ENCODE data around the gene CLTA.
"Not testable (repeated sequence)": the region's sequence is repeated elsewhere in the genome, so short reads cannot be mapped to it uniquely, and the experiment has no call there.

CLTA gene

DNA sequence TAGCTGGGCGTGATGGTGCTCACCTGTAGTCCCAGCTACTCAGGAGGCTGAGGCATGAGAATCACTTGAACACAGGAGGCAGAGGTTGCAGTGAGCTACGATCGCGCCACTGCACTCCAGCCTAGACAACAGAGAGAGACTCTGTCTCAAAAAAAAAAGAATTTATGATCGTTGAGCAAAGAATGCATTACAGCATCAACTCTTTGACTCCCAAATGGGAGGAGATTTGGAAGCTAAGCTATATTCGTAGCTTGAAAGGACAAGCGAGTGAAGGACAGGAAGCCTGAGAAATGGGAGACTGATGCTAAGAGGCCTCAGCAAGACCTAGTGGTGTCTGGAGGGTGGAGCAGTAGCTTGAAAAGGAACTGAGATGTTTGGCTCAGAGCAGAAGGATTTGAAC is 31.8 kb upstream of the CLTA start:
- DNase-seq: no peak

- not testable (repeated sequence) for DNase-seq
Observed at GRCh38 chr9:36159509-36159908, 31.2 kb upstream of the CLTA start.

DNA sequence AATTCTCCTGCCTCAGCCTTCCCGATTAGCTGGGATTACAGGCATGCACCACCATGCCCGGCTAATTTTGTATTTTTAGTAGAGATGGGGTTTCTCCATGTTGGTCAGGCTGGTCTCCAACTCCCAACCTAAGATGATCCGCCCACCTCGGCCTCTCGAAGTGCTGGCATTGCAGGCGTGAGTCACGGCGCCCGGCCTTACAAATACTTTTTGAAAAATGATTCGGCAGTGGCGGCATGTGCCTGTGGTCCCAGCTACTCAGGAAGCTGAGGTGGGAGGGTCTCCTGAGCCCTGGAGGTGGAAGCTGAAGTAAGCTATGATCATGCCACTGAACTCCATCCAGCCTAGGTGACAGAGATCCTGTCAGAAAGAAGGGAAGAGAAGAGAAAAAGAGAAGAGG is 30.6 kb upstream of the CLTA start:
- not testable (repeated sequence) for DNase-seq

- DNase-seq: no peak
Observed at GRCh38 chr9:36161187-36161586, 29.5 kb upstream of the CLTA start.

DNA sequence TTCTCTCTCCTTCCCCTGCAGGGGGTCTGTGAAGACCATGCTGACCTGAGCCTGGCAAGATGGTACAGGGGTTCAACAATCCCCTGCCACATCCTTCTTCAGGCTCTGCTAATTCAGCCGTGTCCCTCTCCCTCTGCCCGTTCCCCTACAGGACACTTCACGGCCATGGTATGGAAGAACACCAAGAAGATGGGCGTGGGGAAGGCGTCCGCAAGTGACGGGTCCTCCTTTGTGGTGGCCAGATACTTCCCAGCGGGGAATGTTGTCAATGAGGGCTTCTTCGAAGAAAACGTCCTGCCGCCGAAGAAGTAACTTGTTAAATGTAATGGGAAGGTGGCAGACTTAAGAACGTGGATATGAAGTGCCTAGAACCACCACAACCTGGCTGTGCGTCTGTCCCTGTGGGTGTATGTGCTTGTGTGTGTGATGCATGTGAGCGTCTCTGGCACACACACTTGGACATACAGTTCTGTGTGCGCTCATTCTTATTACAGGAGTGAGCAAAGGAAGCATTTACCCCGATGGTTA is 28.4 kb upstream of the CLTA start:
- no peak for DNase-seq

- no peak for DNase-seq
Observed at GRCh38 chr9:36163049-36163785, 27.5 kb upstream of the CLTA start.

DNA sequence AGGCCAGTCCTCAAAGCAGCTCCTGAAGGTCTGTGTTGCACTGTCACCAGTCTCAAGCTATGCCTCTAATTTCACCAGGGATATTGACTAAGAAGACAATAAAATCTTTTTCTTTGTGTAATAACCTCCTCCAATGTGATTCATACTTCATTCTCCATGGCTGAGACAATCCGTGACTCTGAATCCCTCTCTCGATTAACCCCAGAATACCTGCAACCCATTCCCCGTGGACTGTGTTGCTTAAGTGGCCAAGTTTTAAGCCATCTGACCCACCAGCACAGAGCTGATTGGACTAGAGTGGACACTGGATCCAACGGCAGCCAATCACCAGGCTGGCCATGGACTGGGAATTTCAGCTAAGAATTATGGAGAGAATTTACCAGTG is 26.9 kb upstream of the CLTA start:
- no peak for DNase-seq

GRCh38 chr9:36164372-36164771 is 26.3 kb upstream of the CLTA start:
- DNase-seq: no peak

- DNase-seq: no peak
Observed at GRCh38 chr9:36164989-36165388, 25.7 kb upstream of the CLTA start.

DNA sequence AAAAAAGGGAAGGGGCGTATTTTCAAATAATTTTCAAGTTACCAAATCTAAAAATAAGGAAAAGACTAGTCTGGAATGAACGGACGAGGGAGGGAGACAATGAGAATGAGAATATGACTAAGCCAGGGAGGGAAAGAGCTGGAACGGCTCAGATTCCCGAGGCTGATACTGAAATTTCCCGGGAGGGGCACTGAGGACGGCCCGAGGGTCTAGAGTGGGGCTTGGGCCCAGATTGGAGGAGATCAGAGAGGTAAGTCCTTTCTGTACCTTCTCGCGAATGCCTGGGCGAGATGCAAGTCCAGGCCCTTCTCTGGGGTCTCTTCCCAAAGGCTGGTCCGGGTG is 24.9 kb upstream of the CLTA start:
- DNase-seq: no peak

DNA sequence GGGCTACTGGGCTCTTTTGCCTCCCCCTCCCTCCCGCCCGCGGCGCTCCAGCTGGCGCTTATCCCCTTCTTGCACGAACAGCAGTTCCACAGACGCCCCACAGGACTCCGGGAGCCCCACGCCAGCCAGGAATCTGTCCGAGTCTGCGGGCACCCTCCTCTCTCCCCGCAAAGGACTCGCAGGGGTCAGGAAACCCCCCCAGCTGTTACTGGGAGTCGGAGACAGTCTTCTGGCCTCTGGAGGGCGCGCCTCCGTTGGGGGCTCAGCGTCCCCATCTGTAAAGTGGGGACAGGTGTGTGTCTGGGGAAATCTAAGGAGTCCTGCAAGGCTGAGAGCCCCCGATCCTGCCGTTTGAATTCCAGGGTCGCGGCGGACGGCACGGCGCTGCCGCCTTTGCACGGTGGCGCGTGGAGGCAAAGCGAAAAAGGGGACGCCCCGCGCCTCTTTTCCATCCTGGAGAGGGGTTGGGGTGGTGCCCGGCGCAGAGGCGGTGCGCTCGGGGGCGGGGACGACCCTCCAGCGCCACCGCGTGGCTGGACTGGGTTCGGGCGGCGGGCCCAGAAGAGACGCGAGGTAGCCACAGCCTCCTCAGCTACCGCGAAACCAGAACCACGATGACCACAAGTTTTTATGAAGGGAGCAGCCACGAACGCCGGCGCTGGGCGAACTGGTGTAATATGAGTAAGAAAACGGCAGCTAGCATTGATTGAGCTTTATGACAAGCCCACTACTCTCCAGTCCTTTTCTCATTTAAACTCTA is 24.4 kb upstream of the CLTA start:
- DNase-seq: peak; percentile 83

GRCh38 chr9:36169166-36169565 is 21.6 kb upstream of the CLTA start, which contains the start of gene CCIN:
Gene CCIN, plus strand, starts transcription at chr9:36169388. Its CDS starts 115 bp downstream, at chr9:36169503.
- DNase-seq: no peak

DNA sequence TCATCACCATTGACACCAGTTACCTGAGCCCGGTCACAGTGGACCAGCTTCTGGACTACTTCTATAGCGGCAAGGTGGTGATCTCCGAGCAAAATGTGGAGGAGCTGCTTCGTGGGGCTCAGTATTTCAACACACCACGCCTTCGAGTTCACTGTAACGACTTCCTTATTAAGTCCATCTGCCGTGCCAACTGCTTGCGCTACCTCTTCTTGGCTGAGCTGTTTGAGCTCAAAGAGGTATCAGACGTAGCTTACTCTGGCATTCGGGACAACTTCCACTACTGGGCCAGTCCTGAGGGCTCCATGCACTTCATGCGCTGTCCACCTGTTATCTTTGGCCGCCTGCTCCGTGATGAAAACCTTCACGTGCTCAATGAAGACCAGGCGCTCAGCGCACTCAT is 21.0 kb upstream of the CLTA start:
- peak; percentile 40 for DNase-seq

DNA sequence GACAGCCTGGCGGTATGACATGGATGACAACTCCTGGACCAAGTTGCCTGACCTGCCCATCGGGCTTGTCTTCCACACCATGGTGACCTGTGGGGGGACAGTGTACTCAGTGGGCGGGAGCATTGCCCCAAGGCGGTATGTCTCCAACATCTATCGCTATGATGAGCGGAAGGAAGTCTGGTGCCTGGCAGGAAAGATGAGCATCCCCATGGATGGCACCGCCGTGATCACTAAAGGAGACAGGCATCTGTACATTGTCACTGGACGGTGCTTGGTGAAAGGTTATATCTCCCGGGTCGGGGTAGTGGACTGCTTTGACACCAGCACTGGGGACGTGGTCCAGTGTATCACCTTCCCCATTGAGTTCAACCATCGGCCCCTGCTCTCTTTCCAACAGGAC is 20.2 kb upstream of the CLTA start:
- DNase-seq: no peak

- DNase-seq: no peak
Observed at GRCh38 chr9:36173861-36174260, 16.9 kb upstream of the CLTA start.

DNA sequence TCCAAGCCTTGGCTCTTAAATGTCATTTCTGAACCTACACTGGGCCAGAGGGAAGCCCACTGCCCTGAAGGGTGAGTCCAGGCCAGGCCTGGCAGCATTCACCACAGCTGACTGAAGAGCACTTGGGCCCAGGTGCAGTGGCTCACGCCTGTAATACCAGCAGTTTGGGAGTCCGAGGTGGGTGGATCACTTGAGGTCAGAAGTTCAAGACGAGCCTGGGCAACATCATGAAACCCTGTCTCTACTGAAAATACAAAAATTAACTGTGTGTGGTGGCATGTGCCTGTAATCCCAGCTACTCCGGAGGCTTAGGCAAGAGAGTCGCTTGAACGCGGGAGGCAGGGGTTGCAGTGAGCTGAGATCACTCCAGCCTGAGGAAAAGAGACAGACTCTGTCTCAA is 16.4 kb upstream of the CLTA start:
- DNase-seq: no peak

- DNase-seq: no peak
Observed at GRCh38 chr9:36174731-36175130, 16.0 kb upstream of the CLTA start.

- not testable (repeated sequence) for DNase-seq
Observed at GRCh38 chr9:36175209-36175608, 15.5 kb upstream of the CLTA start.

DNA sequence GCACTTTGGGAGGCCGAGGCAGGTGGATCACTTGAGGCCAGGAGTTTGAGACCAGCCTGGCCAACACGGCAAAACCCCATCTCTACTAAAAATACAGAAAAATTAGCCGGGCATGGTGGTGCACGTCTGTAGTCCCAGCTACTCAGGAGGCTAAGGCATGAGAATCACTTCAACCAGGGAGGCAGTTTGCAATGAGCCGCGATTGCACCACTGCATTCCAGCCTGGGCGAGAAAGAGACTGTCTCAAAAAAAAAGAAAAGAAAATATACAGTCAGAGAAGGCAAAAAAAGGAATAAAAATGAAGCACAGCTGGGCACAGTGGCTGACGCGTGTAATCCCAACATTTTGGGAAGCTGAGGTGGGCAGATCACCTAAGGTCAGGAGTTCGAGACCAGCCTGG is 14.2 kb upstream of the CLTA start:
- not testable (repeated sequence) for DNase-seq

DNA sequence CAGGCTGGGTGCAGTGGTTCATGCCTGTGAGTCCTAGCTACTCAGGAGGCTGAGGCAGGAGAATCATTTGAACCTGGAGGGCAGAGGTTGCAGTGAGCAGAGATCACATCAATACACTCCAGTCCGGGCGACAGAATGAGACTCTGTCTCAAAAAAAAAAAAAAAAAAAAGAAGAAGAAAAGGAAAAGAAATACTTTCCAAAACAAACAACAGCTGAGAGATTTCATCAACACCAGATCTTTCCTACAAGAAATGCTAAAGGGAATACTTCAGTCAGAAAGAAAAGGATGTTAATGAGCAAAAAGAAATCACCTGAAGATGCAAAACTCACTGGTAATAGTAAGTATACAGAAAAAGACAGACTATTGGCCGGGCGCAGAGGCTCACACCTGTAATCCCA is 13.2 kb upstream of the CLTA start:
- DNase-seq: no peak

DNA sequence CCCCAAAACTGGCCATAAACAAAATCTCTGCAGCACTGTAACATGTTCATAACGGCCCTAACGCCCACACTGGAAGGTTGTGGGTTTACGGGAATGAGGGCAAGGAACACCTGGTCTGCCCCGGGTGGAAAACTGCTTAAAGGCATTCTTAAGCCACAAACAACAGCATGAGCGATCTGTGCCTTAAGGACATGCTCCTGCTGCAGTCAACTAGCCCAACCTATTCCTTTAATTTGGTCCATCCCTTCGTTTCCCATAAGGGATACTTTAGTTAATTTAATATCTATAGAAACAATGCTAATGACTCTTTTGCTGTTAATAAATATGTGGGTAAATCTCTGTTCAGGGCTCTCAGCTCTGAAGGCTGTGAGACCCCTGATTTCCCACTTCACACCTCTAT is 10.5 kb upstream of the CLTA start:
- DNase-seq: not testable (repeated sequence)

DNA sequence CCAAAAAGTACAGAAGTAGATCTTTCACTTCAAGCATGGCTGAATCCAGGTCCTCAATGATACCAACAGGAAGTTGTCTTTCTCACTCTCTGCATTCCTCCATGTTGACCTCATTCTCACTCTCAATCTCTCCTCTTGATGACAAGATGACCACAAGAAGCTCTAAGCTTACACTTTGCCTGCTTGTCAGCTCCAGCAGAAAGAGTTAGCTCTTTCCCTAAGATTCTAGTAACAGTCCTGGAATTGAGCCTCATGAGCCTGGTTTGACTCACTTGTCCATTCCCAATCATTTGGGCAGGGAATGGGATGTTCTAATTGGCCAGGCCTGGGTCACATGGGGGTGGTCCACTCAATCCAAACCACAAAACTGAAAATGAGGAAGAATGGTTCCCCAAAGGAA is 3.3 kb upstream of the CLTA start:
- no peak for DNase-seq

DNA sequence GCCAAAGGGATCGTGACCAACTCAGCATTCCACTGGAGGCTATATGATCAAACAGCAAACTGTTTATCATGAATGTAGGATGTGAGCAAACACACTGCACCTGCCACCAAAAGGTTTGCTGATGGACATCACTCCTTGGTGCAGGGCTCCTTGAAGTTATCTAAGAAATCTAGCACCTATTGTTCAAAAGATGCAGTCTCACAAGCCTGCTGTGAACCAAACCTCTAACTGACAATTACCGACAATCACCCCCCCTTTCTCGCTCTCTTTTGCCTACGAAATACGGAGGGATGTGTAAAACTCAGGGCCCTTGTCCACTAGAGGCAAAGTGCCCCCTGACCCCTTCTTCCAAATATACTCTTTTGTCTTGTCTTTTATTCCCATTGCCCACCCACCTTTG is 2.5 kb upstream of the CLTA start:
- no peak for DNase-seq

DNA sequence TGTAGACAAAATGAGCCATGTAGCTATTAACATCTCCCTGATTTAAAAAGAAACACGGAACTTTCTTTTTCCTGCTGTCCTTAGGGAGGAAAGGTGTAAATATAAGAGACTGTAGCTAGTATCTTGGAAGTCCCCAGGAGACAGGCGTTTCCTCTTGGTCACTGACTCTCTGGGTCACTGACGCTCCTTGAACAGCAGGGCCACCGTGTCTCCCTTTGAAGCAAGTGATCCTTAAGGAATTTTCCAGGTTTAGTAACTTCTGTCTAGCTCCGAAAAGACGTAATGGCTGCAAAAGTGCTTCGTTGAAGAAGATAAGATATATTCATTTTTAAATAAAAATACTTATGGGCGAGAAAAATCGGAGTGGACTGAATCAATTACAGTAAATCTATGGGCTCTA is 745 bp upstream of the CLTA start:
- peak; percentile 54 for DNase-seq

GRCh38 chr9:36191290-36191645 is 547 bp downstream of the CLTA start:
- peak; percentile 52 for DNase-seq

Data from inflammatory macrophage treated with lipopolysaccharide for 4 hours (primary cell).